COLO829 (cell line): Measurements from ENCODE around the gene BANP.
"Not testable (repeated sequence)": the region's sequence is repeated elsewhere in the genome, so short reads cannot be mapped to it uniquely, and the experiment has no call there.

Experiments
- DNase-seq: peaks from one replicate; pipeline ENCODE4 v3.0.0; 2012; ENCODE audit warnings: low spot score

Gene BANP

DNA sequence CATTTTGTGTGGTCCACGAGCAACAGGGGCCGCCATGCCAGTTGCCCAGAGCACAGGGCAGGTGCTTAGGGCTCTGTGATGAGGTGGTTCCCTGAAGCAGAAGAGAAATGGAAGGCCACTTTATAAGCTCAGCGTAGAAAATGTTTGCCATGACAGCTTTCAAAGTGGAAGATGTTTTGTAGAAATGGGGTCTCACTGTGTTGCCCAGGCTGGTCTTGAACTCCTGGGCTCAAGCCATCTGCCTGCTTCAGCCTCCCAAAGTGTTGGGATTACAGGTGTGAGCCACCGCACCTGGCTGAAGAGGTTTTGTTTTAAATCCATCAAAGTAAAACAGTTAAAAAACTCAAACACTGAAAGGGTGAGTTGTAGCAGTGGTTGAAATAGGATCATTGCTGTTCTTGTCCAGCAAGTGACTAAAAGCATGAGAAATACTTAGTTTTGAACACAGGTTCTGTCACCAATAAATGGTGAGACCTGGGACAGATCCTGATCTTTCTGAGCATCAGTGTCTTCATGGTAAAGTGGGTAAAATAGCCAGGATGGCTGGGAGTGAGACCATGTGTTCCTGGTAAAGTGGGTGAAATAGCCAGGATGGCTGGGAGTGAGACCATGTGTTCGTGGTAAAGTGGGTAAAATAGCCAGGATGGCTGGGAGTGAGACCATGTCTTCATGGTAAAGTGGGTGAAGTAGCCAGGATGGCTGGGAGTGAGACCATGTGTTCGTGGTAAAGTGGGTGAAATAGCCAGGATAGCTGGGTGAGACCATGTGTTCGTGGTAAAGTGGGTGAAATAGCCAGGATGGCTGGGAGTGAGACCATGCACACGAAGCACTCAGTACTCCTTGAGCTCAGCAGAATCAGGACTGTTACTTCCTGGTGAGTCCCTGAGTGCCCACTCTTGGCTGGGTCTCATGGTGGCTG lies 46.0 kb downstream of the BANP start:
- no peak for DNase-seq

- DNase-seq, result not testable (repeated sequence)
Observed at GRCh38 chr16:87998184-87998793, 47.1 kb downstream of the BANP start.

- DNase-seq, result not testable (repeated sequence)
Observed at GRCh38 chr16:87998992-87999391, 47.8 kb downstream of the BANP start.

DNA sequence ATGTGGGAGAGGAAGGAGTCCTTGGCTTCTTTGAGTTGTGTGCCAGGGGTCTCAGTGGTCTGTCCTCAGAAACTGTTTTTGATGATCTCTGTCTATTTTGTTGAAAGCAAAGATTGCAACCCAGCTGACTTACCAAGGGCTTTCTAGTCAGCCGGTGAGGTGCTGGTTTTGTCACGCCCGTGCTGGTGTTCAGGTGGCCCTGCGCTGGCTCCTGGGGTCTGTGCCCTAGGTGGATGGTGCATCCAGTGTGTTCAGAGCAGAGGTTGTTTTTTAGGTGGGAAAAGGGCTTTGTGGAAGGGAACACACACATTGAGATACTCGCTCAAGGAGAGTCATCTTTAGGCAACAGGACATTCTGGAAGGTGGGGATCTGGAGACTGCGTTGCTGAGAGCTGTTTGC lies 51.0 kb downstream of the BANP start:
- no peak for DNase-seq

GRCh38 chr16:88002749-88003148 lies 51.5 kb downstream of the BANP start:
- no peak for DNase-seq

DNA sequence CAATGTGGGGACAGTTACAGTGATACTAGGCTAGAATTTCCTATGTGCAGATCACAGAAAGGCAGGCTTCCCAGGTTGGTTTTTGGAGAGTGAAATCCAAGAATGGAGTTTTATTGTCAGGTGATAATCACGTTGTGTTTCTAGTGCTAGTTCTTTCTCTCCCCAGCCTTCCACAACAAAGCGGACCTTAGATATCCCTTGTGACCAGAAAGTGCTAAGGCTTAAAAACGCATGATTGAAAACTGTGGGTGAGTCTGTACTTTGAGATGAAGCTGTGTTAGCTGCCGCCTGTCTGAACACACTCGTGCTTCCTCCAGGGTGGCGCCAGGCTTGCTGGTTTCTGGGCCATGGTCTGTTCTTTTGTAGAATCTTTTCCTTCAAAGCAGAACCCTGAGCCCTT lies 52.1 kb downstream of the BANP start:
- no peak for DNase-seq

- DNase-seq, result no peak
Observed at GRCh38 chr16:88003736-88004135, 52.5 kb downstream of the BANP start.

GRCh38 chr16:88004391-88004790 lies 53.2 kb downstream of the BANP start:
- DNase-seq, result no peak

DNA sequence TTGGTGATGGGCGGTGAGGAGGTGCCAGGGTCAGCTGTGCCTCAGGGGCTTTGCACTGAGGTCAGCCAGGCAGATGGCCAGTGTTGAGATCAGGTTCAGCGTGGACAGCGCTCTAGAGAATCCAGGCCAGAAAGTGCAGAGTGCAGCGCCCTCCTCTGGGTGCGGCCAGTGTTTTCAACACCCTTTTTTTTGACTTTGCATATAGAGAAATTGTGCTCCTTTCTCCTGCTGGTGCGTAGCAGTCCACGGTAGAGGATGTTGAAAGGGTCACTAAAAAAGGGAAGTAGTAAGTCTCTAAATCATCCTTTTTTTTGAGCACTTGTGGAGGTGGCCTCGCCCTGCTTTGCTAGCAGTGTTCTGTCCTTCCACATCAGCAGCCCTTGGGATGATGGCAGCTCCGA lies 53.9 kb downstream of the BANP start:
- no peak for DNase-seq

GRCh38 chr16:88005968-88006367 lies 54.7 kb downstream of the BANP start:
- no peak for DNase-seq

DNA sequence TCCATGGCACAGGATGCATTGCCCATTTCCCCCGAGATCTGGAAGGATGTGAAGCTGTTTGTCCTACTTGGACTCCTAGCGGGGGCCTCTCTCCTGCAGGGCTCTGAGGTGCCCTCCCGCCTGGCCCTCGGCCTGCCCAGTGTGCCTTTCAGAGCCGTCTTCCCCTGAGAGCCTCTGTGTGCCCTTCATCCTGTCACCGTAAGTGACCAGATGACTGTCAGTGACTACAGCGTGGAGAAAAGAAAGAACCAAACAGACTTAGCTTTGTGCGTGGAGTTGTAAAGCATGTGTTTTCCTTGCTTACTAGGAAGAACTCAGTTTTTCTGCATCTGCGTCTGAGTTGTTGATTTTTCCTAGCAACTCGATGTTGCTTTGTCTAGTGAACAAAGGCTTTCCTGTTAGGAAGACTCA lies 56.1 kb downstream of the BANP start:
- no peak for DNase-seq

- no peak for DNase-seq
Observed at GRCh38 chr16:88008840-88009239, 57.6 kb downstream of the BANP start.

- DNase-seq, result no peak
Observed at GRCh38 chr16:88009563-88010342, 58.5 kb downstream of the BANP start.

GRCh38 chr16:88010343-88010967 lies 59.2 kb downstream of the BANP start:
- DNase-seq, result no peak

GRCh38 chr16:88010968-88011483 lies 59.8 kb downstream of the BANP start:
- DNase-seq, result no peak

GRCh38 chr16:88012360-88012759 lies 61.1 kb downstream of the BANP start:
- no peak for DNase-seq

GRCh38 chr16:88013091-88013609 lies 61.9 kb downstream of the BANP start:
- DNase-seq, result no peak

- no peak for DNase-seq
Observed at GRCh38 chr16:88013766-88014251, 62.6 kb downstream of the BANP start.

GRCh38 chr16:88014252-88014781 lies 63.1 kb downstream of the BANP start:
- DNase-seq, result no peak

GRCh38 chr16:88014954-88015805 lies 63.9 kb downstream of the BANP start:
- DNase-seq, result no peak

GRCh38 chr16:88015806-88016140 lies 64.5 kb downstream of the BANP start:
- no peak for DNase-seq
